GM12878 (cell line): Measurements from ENCODE around the gene MARS1.
A peak's percentile ranks its signal among the peaks of the same experiment; 100 is the strongest.

Source experiments
- ATF2 ChIP-seq: IDR thresholded peaks from 2 replicates; pipeline ENCODE4 v1.6.1; 2012; ENCODE audit warnings: low read length, inconsistent platforms
- JUND ChIP-seq: IDR thresholded peaks from 2 replicates; pipeline ENCODE4 v1.6.1; 2012; ENCODE audit warnings: low read depth, mild to moderate bottlenecking, low read length, improper control_type of control experiment, moderate library complexity
- MYC ChIP-seq: IDR thresholded peaks from 2 replicates; pipeline ENCODE4 v1.6.1; 2011; ENCODE audit warnings: mild to moderate bottlenecking, low read length, moderate library complexity, inconsistent platforms; ENCODE audit not compliant: insufficient read depth, insufficient replicate concordance, insufficient read length, severe bottlenecking
- YY1 ChIP-seq: IDR thresholded peaks from 2 replicates; pipeline ENCODE4 v1.6.1; 2011; ENCODE audit warnings: low read depth, mild to moderate bottlenecking, low read length
- TF ChIP-seq, protein P1 (sequence below), 3 experiments: IDR thresholded peaks in 2 of 3; conservative IDR thresholded peaks in 1 of 3; 2 replicates each; pipeline ENCODE4 v1.5.1; 2011; ENCODE audit warnings: low read depth in 3 of 3, low read length in 3 of 3, mild to moderate bottlenecking in 3 of 3, control low read depth in 2 of 3, moderate library complexity in 2 of 3, inconsistent platforms in 1 of 3, mixed read lengths in 1 of 3; ENCODE audit not compliant: control insufficient read depth in 2 of 3, insufficient read depth in 1 of 3; ENCODE audit errors: extremely low read depth in 1 of 3

- TF ChIP-seq YY1: no peak
- TF ChIP-seq, protein P1, sequence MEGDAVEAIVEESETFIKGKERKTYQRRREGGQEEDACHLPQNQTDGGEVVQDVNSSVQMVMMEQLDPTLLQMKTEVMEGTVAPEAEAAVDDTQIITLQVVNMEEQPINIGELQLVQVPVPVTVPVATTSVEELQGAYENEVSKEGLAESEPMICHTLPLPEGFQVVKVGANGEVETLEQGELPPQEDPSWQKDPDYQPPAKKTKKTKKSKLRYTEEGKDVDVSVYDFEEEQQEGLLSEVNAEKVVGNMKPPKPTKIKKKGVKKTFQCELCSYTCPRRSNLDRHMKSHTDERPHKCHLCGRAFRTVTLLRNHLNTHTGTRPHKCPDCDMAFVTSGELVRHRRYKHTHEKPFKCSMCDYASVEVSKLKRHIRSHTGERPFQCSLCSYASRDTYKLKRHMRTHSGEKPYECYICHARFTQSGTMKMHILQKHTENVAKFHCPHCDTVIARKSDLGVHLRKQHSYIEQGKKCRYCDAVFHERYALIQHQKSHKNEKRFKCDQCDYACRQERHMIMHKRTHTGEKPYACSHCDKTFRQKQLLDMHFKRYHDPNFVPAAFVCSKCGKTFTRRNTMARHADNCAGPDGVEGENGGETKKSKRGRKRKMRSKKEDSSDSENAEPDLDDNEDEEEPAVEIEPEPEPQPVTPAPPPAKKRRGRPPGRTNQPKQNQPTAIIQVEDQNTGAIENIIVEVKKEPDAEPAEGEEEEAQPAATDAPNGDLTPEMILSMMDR (IDR thresholded peaks at IDR 0.05 in 2 of 3, conservative IDR thresholded peaks at IDR 0.05 in 1 of 3; ENCODE audit: control insufficient read depth in 2 of 3, extremely low read depth in 1 of 3, insufficient read depth in 1 of 3, low read depth in 3 of 3, low read length in 3 of 3): peak in 2 of 3 experiments; percentile 23 to 34; a peak in 3 of 6 replicates
- no peak for TF ChIP-seq ATF2
- no peak for TF ChIP-seq JUND
- no peak for TF ChIP-seq MYC
Measured at GRCh38 chr12:57491393-57492280, 3.8 kb downstream of the MARS1 start.
